Colonic mucosa (tissue), 4 donors: ENCODE measurements around the gene PLA2G2D. TPM values are rescaled to one million over a fixed set of nuclear protein-coding genes. Genes with fewer than 3 reads are reported as not detected.

Experiments used
- DNase-seq: peaks from one replicate; pipeline ENCODE4 v3.0.0-alpha.2; 2020
- H3K27ac ChIP-seq: fragments of 200-600 bp; one replicate; pipeline ENCODE4 v1.8.0; 2021
- H3K27me3 ChIP-seq: fragments of 200-600 bp; one replicate; pipeline ENCODE4 v1.8.0; 2021
- H3K36me3 ChIP-seq: fragments of 200-600 bp; one replicate; pipeline ENCODE4 v1.8.0; 2021
- H3K4me1 ChIP-seq: fragments of 200-600 bp; one replicate; pipeline ENCODE4 v1.8.0; 2021; ENCODE audit warnings: mild to moderate bottlenecking
- H3K4me3 ChIP-seq: fragments of 200-600 bp; one replicate; pipeline ENCODE4 v1.8.0; 2021
- H3K9ac ChIP-seq, 2 donors: one replicate each; pipeline ENCODE4 v1.7.0; 2013; ENCODE audit warnings: control low read depth in 2 of 2, low read depth in 2 of 2, low read length in 2 of 2
- H3K9me3 ChIP-seq: fragments of 200-600 bp; one replicate; pipeline ENCODE4 v1.8.0; 2021
- intact Hi-C: fragments of 100-400 bp; cut with DNase I; formaldehyde crosslinking; loops from one replicate; pipeline ENCODE4 v1.14.1; 2022
- total RNA-seq, 2 donors: library from RNA; stranded (reverse); fragmentation: NEBNext Ultra II Directional in 1 of 2; extraction: Animal tissue kit (Norgen Biotek cat#: 25700) in 1 of 2; gene quantifications; one replicate each; pipeline ENCODE4 v1.2.1, GENCODE V29; 2021
- TF ChIP-seq, protein P1 (sequence below): fragments of 200-600 bp; IDR thresholded peaks from one replicate; pipeline ENCODE4 v1.8.0; 2022; ENCODE audit warnings: antibody characterized with exemption, mild to moderate bottlenecking
- donor health status: healthy.
- donor health status: DM: no; HTN: no; CAD: no.
- donor health status: DM: no; HTN: no; CAD: no.

PLA2G2D gene
- total RNA-seq, 2 donors from 2014 or later = 0.21 to 0.25 TPM

DNA sequence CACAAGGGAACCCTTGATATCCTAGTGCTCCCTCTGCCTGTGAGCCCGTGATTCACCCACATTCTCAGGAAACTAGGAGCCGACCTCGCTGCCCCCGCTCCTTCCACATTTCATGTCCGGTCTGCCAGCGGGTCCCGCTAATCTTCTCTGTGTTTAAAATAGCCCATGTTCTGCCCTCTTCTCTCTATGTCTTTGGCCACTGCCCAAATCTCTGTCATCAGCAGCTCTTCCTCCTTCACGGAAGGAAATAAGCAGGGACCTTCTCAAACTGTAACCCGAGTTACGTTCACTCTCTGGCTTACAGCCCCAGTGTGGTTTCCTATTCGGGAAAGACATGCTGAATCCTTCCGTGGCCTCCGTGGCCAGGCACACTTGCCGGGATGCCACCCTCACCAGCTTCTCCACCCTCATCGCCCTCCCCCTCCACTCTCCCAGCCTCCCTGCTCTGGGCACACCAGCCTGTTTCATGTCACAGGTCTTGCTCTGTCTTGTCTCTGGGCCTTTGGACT, 45.4 kb upstream of the PLA2G2D start:
- Histone ChIP-seq H3K9me3 (no peaks in the 10 kb centered on the region), H3K27me3 (no peaks in the 10 kb centered on the region), H3K36me3 (no peaks in the 10 kb centered on the region), H3K4me1 (no peaks in the 10 kb centered on the region), H3K4me3 (no peak overlapping the region), H3K27ac (no peak overlapping the region), H3K9ac (no peak overlapping the region)
- intact Hi-C loops = no loop called here
- DNase-seq = no peak
- TF ChIP-seq, protein P1, sequence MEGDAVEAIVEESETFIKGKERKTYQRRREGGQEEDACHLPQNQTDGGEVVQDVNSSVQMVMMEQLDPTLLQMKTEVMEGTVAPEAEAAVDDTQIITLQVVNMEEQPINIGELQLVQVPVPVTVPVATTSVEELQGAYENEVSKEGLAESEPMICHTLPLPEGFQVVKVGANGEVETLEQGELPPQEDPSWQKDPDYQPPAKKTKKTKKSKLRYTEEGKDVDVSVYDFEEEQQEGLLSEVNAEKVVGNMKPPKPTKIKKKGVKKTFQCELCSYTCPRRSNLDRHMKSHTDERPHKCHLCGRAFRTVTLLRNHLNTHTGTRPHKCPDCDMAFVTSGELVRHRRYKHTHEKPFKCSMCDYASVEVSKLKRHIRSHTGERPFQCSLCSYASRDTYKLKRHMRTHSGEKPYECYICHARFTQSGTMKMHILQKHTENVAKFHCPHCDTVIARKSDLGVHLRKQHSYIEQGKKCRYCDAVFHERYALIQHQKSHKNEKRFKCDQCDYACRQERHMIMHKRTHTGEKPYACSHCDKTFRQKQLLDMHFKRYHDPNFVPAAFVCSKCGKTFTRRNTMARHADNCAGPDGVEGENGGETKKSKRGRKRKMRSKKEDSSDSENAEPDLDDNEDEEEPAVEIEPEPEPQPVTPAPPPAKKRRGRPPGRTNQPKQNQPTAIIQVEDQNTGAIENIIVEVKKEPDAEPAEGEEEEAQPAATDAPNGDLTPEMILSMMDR = no peak

DNA sequence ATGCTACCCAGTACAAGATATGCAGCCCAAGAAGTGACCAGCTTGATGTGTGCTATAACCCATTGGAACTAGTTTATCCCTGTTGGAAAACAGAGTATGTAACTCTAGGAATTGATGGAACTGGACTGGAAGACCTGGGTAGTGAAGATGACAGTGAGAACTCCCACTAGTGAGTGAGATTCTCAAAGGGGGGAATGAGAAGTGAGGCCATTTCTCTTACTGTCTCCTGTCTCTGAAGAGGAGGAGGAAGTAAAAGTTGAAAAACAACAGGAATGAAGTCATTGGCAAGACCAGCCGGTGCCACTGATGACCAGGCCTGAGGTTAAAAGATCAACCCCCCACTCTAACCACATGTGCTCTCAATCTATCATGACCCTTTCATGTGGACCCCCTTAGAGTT, 40.7 kb upstream of the PLA2G2D start:
- Histone ChIP-seq H3K27ac (no peak overlapping the region), H3K9me3 (no peaks in the 10 kb centered on the region)

DNA sequence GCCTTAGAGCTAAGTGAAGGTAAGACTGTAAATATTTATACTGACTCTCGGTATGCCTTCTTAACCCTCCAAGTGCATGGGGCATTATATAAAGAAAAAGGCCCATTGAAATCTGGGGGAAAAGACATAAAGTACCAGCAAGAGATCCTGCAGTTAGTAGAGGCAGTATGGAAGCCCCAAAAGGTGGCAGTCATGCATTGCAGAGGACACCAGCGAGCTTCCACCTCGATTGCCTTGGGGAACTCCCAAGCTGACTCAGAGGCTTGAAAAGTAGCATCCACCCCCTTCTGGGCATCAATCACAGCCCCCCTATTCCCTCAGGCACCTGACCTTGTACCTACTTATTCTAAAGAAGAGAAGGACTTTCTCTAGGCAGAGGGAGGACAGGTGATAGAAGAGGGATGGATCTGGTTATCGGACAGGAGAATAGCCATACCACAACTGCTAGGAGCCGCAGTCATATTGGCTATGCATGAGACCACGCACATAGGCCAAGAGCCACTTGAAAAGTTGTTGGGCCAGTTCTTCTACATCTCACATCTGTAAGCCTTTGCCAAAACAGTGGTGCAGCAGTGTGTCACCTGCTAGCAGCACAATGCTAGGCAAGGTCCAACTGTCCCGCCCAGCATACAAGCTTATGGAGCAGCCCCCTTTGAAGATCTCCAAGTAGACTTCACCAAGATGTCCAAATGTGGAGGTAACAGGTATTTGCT, 39.2 kb upstream of the PLA2G2D start:
- intact Hi-C loops = no loop called here

More for the DNA sequence above, 40.7 kb upstream of the PLA2G2D start:
- no peak for DNase-seq
- Histone ChIP-seq H3K9ac (no peak overlapping the region), H3K4me1 (no peaks in the 10 kb centered on the region), H3K4me3 (no peak overlapping the region), H3K27me3 (no peaks in the 10 kb centered on the region), H3K36me3 (no peaks in the 10 kb centered on the region)
- intact Hi-C loops = no loop called here
- TF ChIP-seq, protein P1 = no peak

DNA sequence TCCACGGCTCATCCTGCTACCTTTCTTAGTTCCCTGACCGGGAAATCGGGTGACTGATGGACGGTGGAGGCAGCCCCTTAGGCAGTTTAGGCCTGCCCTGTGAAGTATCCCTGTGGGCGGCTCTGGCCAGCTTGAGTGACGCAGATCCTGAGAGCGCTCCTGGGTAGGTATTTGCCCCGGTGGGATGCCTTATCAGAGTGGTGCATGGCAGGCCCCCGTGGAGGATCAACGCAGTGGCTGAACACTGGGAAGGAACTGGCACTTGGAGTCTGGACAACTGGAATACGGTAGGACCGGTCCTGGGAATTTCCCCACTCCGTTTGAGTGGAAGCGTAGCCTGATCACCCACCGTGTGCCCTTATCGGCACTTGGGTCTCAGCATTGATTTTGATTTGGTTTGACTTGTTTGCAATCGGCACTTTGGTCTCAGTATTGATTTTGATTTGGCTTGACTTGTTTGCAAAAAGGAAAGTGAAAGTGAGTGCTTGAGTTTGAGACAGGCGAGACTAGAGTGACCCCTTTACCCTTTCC, 35.0 kb upstream of the PLA2G2D start:
- no peaks in the 10 kb centered on the region for H3K4me1 ChIP-seq
- H3K9me3 ChIP-seq = no peaks in the 10 kb centered on the region
- no peak overlapping the region for H3K9ac ChIP-seq
- H3K27me3 ChIP-seq = no peaks in the 10 kb centered on the region
- intact Hi-C loops = loop anchor here (5.0 kb wide), 2 partner anchors 52 to 182 kb away; no protein-coding TSS in a partner anchor
- DNase-seq = no peak
- TF ChIP-seq, protein P1 = no peak
- no peak overlapping the region for H3K4me3 ChIP-seq
- H3K27ac ChIP-seq = no peak overlapping the region
- H3K36me3 ChIP-seq = no peaks in the 10 kb centered on the region

More for the DNA sequence above, 39.2 kb upstream of the PLA2G2D start:
- Histone ChIP-seq H3K4me1 (no peaks in the 10 kb centered on the region), H3K9ac (no peak overlapping the region), H3K36me3 (no peaks in the 10 kb centered on the region), H3K4me3 (no peak overlapping the region), H3K9me3 (no peaks in the 10 kb centered on the region), H3K27ac (no peak overlapping the region), H3K27me3 (no peaks in the 10 kb centered on the region)
- TF ChIP-seq, protein P1 = no peak
- DNase-seq = no peak

DNA sequence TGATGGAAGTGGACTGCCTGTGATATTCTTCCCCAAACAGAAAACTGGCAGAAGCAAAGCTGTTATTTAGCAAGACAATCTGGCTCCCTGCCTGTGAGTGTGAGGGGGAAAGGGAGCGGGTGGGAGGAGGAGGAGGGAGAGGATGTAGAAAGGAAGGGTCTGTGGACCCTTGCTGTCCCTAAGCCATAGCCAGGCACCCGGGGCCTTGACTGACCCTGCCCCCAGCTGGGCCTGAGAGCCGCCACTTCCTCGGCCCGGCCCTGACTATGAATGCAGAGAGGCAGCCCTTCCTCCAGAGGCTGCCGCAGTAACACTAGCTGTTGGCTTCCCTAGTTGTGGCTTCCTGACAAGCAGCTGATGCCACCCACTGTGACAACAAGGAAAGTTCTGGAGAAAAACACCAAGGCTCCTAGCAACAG, 33.7 kb upstream of the PLA2G2D start:
- intact Hi-C loops = loop anchor here (2.0 to 5.0 kb wide), 3 partner anchors 51 to 234 kb away; no protein-coding TSS in a partner anchor
- Histone ChIP-seq H3K4me1 (no peaks in the 10 kb centered on the region), H3K27ac (no peak overlapping the region), H3K27me3 (no peaks in the 10 kb centered on the region), H3K36me3 (no peaks in the 10 kb centered on the region), H3K9me3 (no peaks in the 10 kb centered on the region), H3K9ac (no peak overlapping the region), H3K4me3 (no peak overlapping the region)
- no peak for DNase-seq
- TF ChIP-seq, protein P1 = no peak
